Panc1 (cell line): ENCODE measurements around the gene CACNA1D. TPM values are rescaled to one million over a fixed set of nuclear protein-coding genes. Genes with fewer than 3 reads are reported as not detected.

Source experiments
- ATAC-seq: fragments of 200-7000 bp; cut with Tn5 transposase; 2 replicates; pipeline ENCODE4 v1.9.1; 2020; ENCODE audit warnings: mild to moderate bottlenecking, moderate library complexity
- BruUV-seq: library from RNA; stranded (reverse); fragments of 400-500 nt; replicated peaks from 2 replicates; lab custom pipeline; 2021; lab: Mats Ljungman, UMichigan
- CTCF ChIA-PET: fragments of 300-600 bp; sonication (Branson Sonifier 250); formaldehyde crosslinking; loops from one replicate; lab custom pipeline; 2022; ENCODE audit warnings: antibody characterized with exemption; lab: Charles Lee
- POLR2A ChIA-PET: fragments of 300-600 bp; sonication (Branson Sonifier 250); formaldehyde crosslinking; loops from one replicate; lab custom pipeline; 2022; ENCODE audit warnings: antibody characterized with exemption; lab: Charles Lee
- DNase-seq: peaks from one replicate; pipeline ENCODE4 v3.0.0-alpha.2; 2010; ENCODE audit warnings: low read depth, low spot score
- H3K27ac ChIP-seq: 2 replicates; pipeline ENCODE4 v1.5.1; 2011; ENCODE audit warnings: mild to moderate bottlenecking, low read length, inconsistent platforms
- H3K27me3 ChIP-seq: fragments of 200-500 bp; sonication (Bioruptor generic); 2 replicates; pipeline ENCODE4 v1.6.0; 2014; ENCODE audit warnings: low read length, inconsistent platforms; ENCODE audit not compliant: control insufficient read depth, insufficient read depth
- H3K36me3 ChIP-seq: fragments of 200-500 bp; sonication (Bioruptor generic); 2 replicates; pipeline ENCODE4 v1.5.1; 2014; ENCODE audit warnings: inconsistent platforms, mild to moderate bottlenecking, low read length, moderate library complexity; ENCODE audit not compliant: control insufficient read depth, insufficient read depth
- H3K4me1 ChIP-seq: 2 replicates; pipeline ENCODE4 v1.5.1; 2011; ENCODE audit warnings: inconsistent platforms, mild to moderate bottlenecking, low read length, moderate library complexity; ENCODE audit not compliant: control insufficient read depth, insufficient read depth
- H3K4me3 ChIP-seq, 2 experiments: 2 replicates each; pipeline ENCODE4 v1.5.1; 2011 to 2012; ENCODE audit warnings: low read depth in 2 of 2, low read length in 2 of 2, mild to moderate bottlenecking in 2 of 2, inconsistent platforms in 1 of 2, moderate library complexity in 1 of 2
- H3K9me3 ChIP-seq: fragments of 200-500 bp; sonication (Bioruptor generic); 2 replicates; pipeline ENCODE4 v1.5.1; 2014; ENCODE audit warnings: low read depth, mild to moderate bottlenecking, inconsistent platforms, low read length, moderate library complexity; ENCODE audit not compliant: control insufficient read depth, insufficient read depth
- POLR2AphosphoS5 ChIP-seq: IDR thresholded peaks from 2 replicates; pipeline ENCODE4 v1.6.1; 2012; ENCODE audit warnings: mild to moderate bottlenecking, low read depth, low read length, moderate library complexity
- SIN3A ChIP-seq: IDR thresholded peaks from 2 replicates; pipeline ENCODE4 v1.6.1; 2012; ENCODE audit warnings: low read depth, mild to moderate bottlenecking, low read length, moderate library complexity, borderline replicate concordance; ENCODE audit not compliant: insufficient read depth
- TCF7L2 ChIP-seq: IDR thresholded peaks from 2 replicates; pipeline ENCODE4 v1.6.1; 2011; ENCODE audit warnings: mild to moderate bottlenecking, low read depth, low read length, inconsistent platforms
- in situ Hi-C: cut with HindIII; loops from 2 replicates; pipeline ENCODE4 v1.10.0; 2016; ENCODE audit warnings: low sequenced_read_pairs, low pct_unique_long_range_greater_than_20kb
- intact Hi-C: fragments of 100-400 bp; cut with micrococcal nuclease; formaldehyde crosslinking; loops from one replicate; pipeline ENCODE4 v1.10.0; 2022; ENCODE audit not compliant: unreplicated experiment
- total RNA-seq: library from RNA; stranded (reverse); gene quantifications from one replicate; pipeline ENCODE4 v1.2.1, GENCODE V29; 2021; ENCODE audit not compliant: unreplicated experiment
- TF ChIP-seq, protein P1 (sequence below): fragments of 450-650 bp; IDR thresholded peaks from 2 replicates; pipeline ENCODE4 v1.5.1; 2017; ENCODE audit warnings: mild to moderate bottlenecking
- TF ChIP-seq, protein P2 (sequence below), 2 experiments: IDR thresholded peaks; 2 replicates each; pipeline ENCODE4 v1.6.1; 2011 to 2012; ENCODE audit warnings: low read depth in 2 of 2, control low read depth in 1 of 2, low read length in 1 of 2, mild to moderate bottlenecking in 1 of 2, moderate library complexity in 1 of 2; ENCODE audit not compliant: insufficient read depth in 1 of 2

The CACNA1D gene
- total RNA-seq, 1 experiment from 2014 or later, result 23.0 TPM

- H3K27me3 ChIP-seq, result no peaks in the 10 kb centered on the region
- DNase-seq (no peak), ATAC-seq (no peak)
- TF ChIP-seq, protein P1, sequence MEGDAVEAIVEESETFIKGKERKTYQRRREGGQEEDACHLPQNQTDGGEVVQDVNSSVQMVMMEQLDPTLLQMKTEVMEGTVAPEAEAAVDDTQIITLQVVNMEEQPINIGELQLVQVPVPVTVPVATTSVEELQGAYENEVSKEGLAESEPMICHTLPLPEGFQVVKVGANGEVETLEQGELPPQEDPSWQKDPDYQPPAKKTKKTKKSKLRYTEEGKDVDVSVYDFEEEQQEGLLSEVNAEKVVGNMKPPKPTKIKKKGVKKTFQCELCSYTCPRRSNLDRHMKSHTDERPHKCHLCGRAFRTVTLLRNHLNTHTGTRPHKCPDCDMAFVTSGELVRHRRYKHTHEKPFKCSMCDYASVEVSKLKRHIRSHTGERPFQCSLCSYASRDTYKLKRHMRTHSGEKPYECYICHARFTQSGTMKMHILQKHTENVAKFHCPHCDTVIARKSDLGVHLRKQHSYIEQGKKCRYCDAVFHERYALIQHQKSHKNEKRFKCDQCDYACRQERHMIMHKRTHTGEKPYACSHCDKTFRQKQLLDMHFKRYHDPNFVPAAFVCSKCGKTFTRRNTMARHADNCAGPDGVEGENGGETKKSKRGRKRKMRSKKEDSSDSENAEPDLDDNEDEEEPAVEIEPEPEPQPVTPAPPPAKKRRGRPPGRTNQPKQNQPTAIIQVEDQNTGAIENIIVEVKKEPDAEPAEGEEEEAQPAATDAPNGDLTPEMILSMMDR, result no peak
- TF ChIP-seq POLR2AphosphoS5 (no peak), TCF7L2 (no peak), SIN3A (no peak)
- TF ChIP-seq, protein P2, sequence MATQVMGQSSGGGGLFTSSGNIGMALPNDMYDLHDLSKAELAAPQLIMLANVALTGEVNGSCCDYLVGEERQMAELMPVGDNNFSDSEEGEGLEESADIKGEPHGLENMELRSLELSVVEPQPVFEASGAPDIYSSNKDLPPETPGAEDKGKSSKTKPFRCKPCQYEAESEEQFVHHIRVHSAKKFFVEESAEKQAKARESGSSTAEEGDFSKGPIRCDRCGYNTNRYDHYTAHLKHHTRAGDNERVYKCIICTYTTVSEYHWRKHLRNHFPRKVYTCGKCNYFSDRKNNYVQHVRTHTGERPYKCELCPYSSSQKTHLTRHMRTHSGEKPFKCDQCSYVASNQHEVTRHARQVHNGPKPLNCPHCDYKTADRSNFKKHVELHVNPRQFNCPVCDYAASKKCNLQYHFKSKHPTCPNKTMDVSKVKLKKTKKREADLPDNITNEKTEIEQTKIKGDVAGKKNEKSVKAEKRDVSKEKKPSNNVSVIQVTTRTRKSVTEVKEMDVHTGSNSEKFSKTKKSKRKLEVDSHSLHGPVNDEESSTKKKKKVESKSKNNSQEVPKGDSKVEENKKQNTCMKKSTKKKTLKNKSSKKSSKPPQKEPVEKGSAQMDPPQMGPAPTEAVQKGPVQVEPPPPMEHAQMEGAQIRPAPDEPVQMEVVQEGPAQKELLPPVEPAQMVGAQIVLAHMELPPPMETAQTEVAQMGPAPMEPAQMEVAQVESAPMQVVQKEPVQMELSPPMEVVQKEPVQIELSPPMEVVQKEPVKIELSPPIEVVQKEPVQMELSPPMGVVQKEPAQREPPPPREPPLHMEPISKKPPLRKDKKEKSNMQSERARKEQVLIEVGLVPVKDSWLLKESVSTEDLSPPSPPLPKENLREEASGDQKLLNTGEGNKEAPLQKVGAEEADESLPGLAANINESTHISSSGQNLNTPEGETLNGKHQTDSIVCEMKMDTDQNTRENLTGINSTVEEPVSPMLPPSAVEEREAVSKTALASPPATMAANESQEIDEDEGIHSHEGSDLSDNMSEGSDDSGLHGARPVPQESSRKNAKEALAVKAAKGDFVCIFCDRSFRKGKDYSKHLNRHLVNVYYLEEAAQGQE (IDR thresholded peaks at IDR 0.05; ENCODE audit: insufficient read depth in 1 of 2, low read depth in 2 of 2, low read length in 1 of 2), result no peak
- in situ Hi-C loops, result no loop called here
- peak overlapping the region; percentile 88 for H3K27ac ChIP-seq
- POLR2A ChIA-PET, result no interaction called here
- peaks cover 51% of the 10 kb centered on the region for H3K4me1 ChIP-seq
- intact Hi-C loops, result no loop called here
- peak overlapping the region in 1 of 2 experiments; percentile 73; a peak in 2 of 4 replicates for H3K4me3 ChIP-seq
- H3K9me3 ChIP-seq, result no peaks in the 10 kb centered on the region
- no peaks in the 10 kb centered on the region for H3K36me3 ChIP-seq
- no TSS peak for BruUV-seq
- CTCF ChIA-PET, result no interaction called here
Observed at GRCh38 chr3:53843195-53844177, 349.1 kb downstream of the CACNA1D start.

- ATAC-seq, result peak; percentile 18
- no peaks in the 10 kb centered on the region for H3K36me3 ChIP-seq
- ChIA-PET POLR2A (no interaction called here), CTCF (interaction anchor here (0.7 kb wide), 1 partner anchor 12 kb away, joined by 3 read pairs; no protein-coding TSS in a partner anchor)
- no peaks in the 10 kb centered on the region for H3K9me3 ChIP-seq
- peak overlapping the region; percentile 60 to 73 for H3K4me3 ChIP-seq
- intact Hi-C loops (no loop called here), in situ Hi-C loops (no loop called here)
- peaks cover 51% of the 10 kb centered on the region for H3K4me1 ChIP-seq
- TSS peak; percentile 60 for BruUV-seq
- TF ChIP-seq, protein P1, result no peak
- TF ChIP-seq SIN3A (no peak), POLR2AphosphoS5 (no peak), TCF7L2 (no peak)
- TF ChIP-seq, protein P2 (IDR thresholded peaks at IDR 0.05; ENCODE audit: insufficient read depth in 1 of 2, low read depth in 2 of 2, low read length in 1 of 2), result no peak
- DNase-seq, result no peak
- H3K27me3 ChIP-seq, result no peaks in the 10 kb centered on the region
- H3K27ac ChIP-seq, result peak overlapping the region; percentile 88
Observed at GRCh38 chr3:53844262-53845102, 350.1 kb downstream of the CACNA1D start.
